WTC11 (cell line): ENCODE data around the gene KCND3. TPM values are rescaled to one million over a fixed set of nuclear protein-coding genes. Genes with fewer than 3 reads are reported as not detected.

ENCODE experiments used
- ATAC-seq: fragments of 200-7000 bp; cut with Tn5 transposase; 2 replicates; pipeline ENCODE4 v1.10.0; 2021; ENCODE audit warnings: mild to moderate bottlenecking, moderate library complexity
- CTCF ChIA-PET: fragments of 300-600 bp; sonication (Branson Sonifier 250); formaldehyde crosslinking; loops from one replicate; lab custom pipeline; 2021; ENCODE audit warnings: antibody characterized with exemption; lab: Charles Lee
- POLR2A ChIA-PET: fragments of 350-600 bp; sonication (Branson Sonifier 250); formaldehyde crosslinking; loops from one replicate; lab custom pipeline; 2021; ENCODE audit warnings: antibody characterized with exemption; lab: Charles Lee
- DNase-seq: peaks from one replicate; pipeline ENCODE4 v3.0.0; 2021; ENCODE audit warnings: low spot score
- H3K27ac Mint-ChIP-seq: 2 replicates; pipeline ENCODE4 v1.8.0; 2021; ENCODE audit warnings: mixed read lengths
- H3K27me3 Mint-ChIP-seq: 2 replicates; pipeline ENCODE4 v1.8.0; 2021; ENCODE audit warnings: low read depth, mild to moderate bottlenecking, moderate library complexity, mixed read lengths
- H3K36me3 Mint-ChIP-seq: 2 replicates; pipeline ENCODE4 v1.8.0; 2021; ENCODE audit warnings: mixed read lengths
- H3K4me1 Mint-ChIP-seq: 2 replicates; pipeline ENCODE4 v1.8.0; 2022; ENCODE audit warnings: mixed read lengths
- H3K4me3 Mint-ChIP-seq: 2 replicates; pipeline ENCODE4 v1.8.0; 2021; ENCODE audit warnings: mild to moderate bottlenecking, moderate library complexity, mixed read lengths
- H3K9me3 Mint-ChIP-seq: 2 replicates; pipeline ENCODE4 v1.8.0; 2021; ENCODE audit warnings: mixed read lengths
- ELF4 ChIP-seq: sonication (generic); formaldehyde crosslinking; IDR thresholded peaks from 2 replicates; pipeline ENCODE4 v1.8.1; 2022; ENCODE audit warnings: low read depth, mild to moderate bottlenecking, moderate library complexity, missing genetic modification reagents
- EMX1 ChIP-seq: fragments of 250-450 bp; sonication (Bioruptor Pico); IDR thresholded peaks from 2 replicates; pipeline ENCODE4 v1.8.0; 2021; ENCODE audit warnings: mild to moderate bottlenecking
- ESRRA ChIP-seq: sonication (generic); formaldehyde crosslinking; IDR thresholded peaks from 2 replicates; pipeline ENCODE4 v1.8.1; 2022; ENCODE audit warnings: mild to moderate bottlenecking, missing genetic modification reagents, borderline replicate concordance
- ETV6 ChIP-seq: sonication (generic); formaldehyde crosslinking; IDR thresholded peaks from 2 replicates; pipeline ENCODE4 v1.8.1; 2022; ENCODE audit warnings: mild to moderate bottlenecking, missing genetic modification reagents
- GRHL2 ChIP-seq: fragments of 250-450 bp; sonication (Bioruptor Pico); IDR thresholded peaks from 2 replicates; pipeline ENCODE4 v1.8.0; 2022; ENCODE audit warnings: mild to moderate bottlenecking, moderate library complexity; ENCODE audit not compliant: insufficient replicate concordance, severe bottlenecking
- HMGXB4 ChIP-seq: sonication (generic); formaldehyde crosslinking; IDR thresholded peaks from 2 replicates; pipeline ENCODE4 v1.8.1; 2023; ENCODE audit warnings: mild to moderate bottlenecking, moderate library complexity, missing genetic modification reagents
- KAT7 ChIP-seq: sonication (generic); formaldehyde crosslinking; IDR thresholded peaks from 2 replicates; pipeline ENCODE4 v1.8.1; 2023; ENCODE audit warnings: missing genetic modification reagents, mild to moderate bottlenecking, borderline replicate concordance
- MAX ChIP-seq: sonication (generic); formaldehyde crosslinking; IDR thresholded peaks from 2 replicates; pipeline ENCODE4 v1.8.0; 2022; ENCODE audit warnings: mild to moderate bottlenecking, missing genetic modification reagents
- NFYB ChIP-seq: sonication (generic); formaldehyde crosslinking; conservative IDR thresholded peaks from 2 replicates; pipeline ENCODE4 v1.8.0; 2022; ENCODE audit warnings: low read depth, missing genetic modification reagents
- NR2C2 ChIP-seq: sonication (generic); formaldehyde crosslinking; IDR thresholded peaks from 2 replicates; pipeline ENCODE4 v1.8.0; 2022; ENCODE audit warnings: mild to moderate bottlenecking, missing genetic modification reagents
- OVOL2 ChIP-seq: fragments of 250-450 bp; sonication (Bioruptor Pico); IDR thresholded peaks from 2 replicates; pipeline ENCODE4 v1.9.0; 2021; ENCODE audit warnings: mild to moderate bottlenecking, borderline replicate concordance
- TCF7 ChIP-seq: sonication (generic); formaldehyde crosslinking; IDR thresholded peaks from 2 replicates; pipeline ENCODE4 v1.8.0; 2022; ENCODE audit warnings: mild to moderate bottlenecking, low read depth, missing genetic modification reagents, moderate library complexity
- USF2 ChIP-seq: sonication (generic); formaldehyde crosslinking; IDR thresholded peaks from 2 replicates; pipeline ENCODE4 v1.8.1; 2023; ENCODE audit warnings: mild to moderate bottlenecking, missing genetic modification reagents, moderate library complexity
- ZNF317 ChIP-seq: sonication (generic); formaldehyde crosslinking; IDR thresholded peaks from 2 replicates; pipeline ENCODE4 v1.8.1; 2023; ENCODE audit warnings: low read depth, mild to moderate bottlenecking, moderate library complexity, missing genetic modification reagents, borderline replicate concordance
- total RNA-seq: library from RNA; stranded (reverse); gene quantifications from 3 replicates; pipeline ENCODE4 v1.2.3, GENCODE V29; 2021
- TF ChIP-seq, protein P1 (sequence below): fragments of 250-450 bp; sonication (Bioruptor Pico); IDR thresholded peaks from 2 replicates; pipeline ENCODE4 v1.9.0; 2021; ENCODE audit warnings: mild to moderate bottlenecking
- TF ChIP-seq, protein P2 (sequence below): fragments of 250-450 bp; sonication (Bioruptor Pico); IDR thresholded peaks from 2 replicates; pipeline ENCODE4 v1.9.0; 2021; ENCODE audit warnings: moderate library complexity, mild to moderate bottlenecking, inconsistent platforms, borderline replicate concordance
- TF ChIP-seq, protein P3 (sequence below): fragments of 200-600 bp; IDR thresholded peaks from 2 replicates; pipeline ENCODE4 v1.8.0; 2022; ENCODE audit warnings: antibody characterized with exemption
- TF ChIP-seq, protein P4 (sequence below): fragments of 250-450 bp; sonication (Bioruptor Pico); IDR thresholded peaks from 2 replicates; pipeline ENCODE4 v1.9.0; 2021; ENCODE audit warnings: mild to moderate bottlenecking

Gene KCND3
- total RNA-seq, 1 experiment from 2014 or later: 0.35 TPM

- no peak overlapping the region for H3K4me3 Mint-ChIP-seq
- DNase-seq (no peak), ATAC-seq (no peak)
- TF ChIP-seq EMX1 (CRISPR knock-in tag) (no peak), USF2 (no peak), NFYB (no peak), ETV6 (CRISPR knock-in tag) (no peak), HMGXB4 (CRISPR knock-in tag) (no peak), NR2C2 (no peak), OVOL2 (CRISPR knock-in tag) (no peak), TCF7 (no peak), ESRRA (CRISPR knock-in tag) (no peak), KAT7 (CRISPR knock-in tag) (no peak), MAX (CRISPR knock-in tag) (no peak)
- TF ChIP-seq, protein P1, sequence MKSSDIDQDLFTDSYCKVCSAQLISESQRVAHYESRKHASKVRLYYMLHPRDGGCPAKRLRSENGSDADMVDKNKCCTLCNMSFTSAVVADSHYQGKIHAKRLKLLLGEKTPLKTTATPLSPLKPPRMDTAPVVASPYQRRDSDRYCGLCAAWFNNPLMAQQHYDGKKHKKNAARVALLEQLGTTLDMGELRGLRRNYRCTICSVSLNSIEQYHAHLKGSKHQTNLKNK (CRISPR knock-in tag): no peak
- TF ChIP-seq, protein P2, sequence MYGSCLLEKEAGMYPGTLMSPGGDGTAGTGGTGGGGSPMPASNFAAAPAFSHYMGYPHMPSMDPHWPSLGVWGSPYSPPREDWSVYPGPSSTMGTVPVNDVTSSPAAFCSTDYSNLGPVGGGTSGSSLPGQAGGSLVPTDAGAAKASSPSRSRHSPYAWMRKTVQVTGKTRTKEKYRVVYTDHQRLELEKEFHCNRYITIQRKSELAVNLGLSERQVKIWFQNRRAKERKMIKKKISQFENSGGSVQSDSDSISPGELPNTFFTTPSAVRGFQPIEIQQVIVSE (CRISPR knock-in tag): no peak
- TF ChIP-seq, all 79 proteins: peak for 0
- Mint-ChIP-seq H3K36me3 (no peaks in the 10 kb centered on the region), H3K9me3 (no peaks in the 10 kb centered on the region), H3K27ac (no peak overlapping the region), H3K4me1 (0 out of 2 replicates have a peak, but pooled peaks cover 6% of the 10 kb centered on the region), H3K27me3 (0 out of 2 replicates have a peak, but pooled peaks cover 3% of the 10 kb centered on the region)
- POLR2A ChIA-PET: no interaction called here
- CTCF ChIA-PET: interaction anchor here (1.3 to 1.9 kb wide), 5 partner anchors 9 to 484 kb away, joined by 4 to 10 read pairs (median 5); no protein-coding TSS in a partner anchor
These were observed 174.8 kb downstream of the KCND3 start for GRCh38 chr1:111814642-111815041.

DNA sequence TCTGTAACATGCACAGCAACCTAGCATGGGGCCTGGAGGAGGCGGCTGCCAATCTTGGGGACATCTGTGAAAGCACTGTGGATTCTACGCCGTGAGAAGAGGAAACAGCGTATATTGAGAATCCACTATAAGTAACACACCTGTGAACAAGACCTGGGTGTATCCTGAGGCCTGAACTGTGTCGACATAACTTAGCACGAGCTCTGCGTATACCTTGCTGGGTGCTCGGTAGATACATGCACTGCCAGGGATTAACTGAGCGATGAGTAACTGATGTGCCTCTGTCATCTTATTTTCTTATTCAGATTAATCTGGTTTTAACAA lies 175.2 kb downstream of the KCND3 start:
- CTCF ChIA-PET: interaction anchor here (0.9 to 1.9 kb wide), 12 partner anchors 10 to 485 kb away, joined by 3 to 10 read pairs (median 4); partner anchors contain the start of gene INKA2
- Mint-ChIP-seq H3K27me3 (0 out of 2 replicates have a peak, but pooled peaks cover 3% of the 10 kb centered on the region), H3K9me3 (no peaks in the 10 kb centered on the region)

More for the DNA sequence above, 175.2 kb downstream of the KCND3 start:
- DNase-seq (no peak), ATAC-seq (no peak)
- POLR2A ChIA-PET: no interaction called here
- no peaks in the 10 kb centered on the region for H3K36me3 Mint-ChIP-seq
- H3K4me1 Mint-ChIP-seq: 0 out of 2 replicates have a peak, but pooled peaks cover 6% of the 10 kb centered on the region
- no peak overlapping the region for H3K27ac Mint-ChIP-seq
- H3K4me3 Mint-ChIP-seq: no peak overlapping the region
- TF ChIP-seq ZNF317 (CRISPR knock-in tag) (no peak), GRHL2 (CRISPR knock-in tag) (no peak), ELF4 (CRISPR knock-in tag) (no peak)
- TF ChIP-seq, protein P3, sequence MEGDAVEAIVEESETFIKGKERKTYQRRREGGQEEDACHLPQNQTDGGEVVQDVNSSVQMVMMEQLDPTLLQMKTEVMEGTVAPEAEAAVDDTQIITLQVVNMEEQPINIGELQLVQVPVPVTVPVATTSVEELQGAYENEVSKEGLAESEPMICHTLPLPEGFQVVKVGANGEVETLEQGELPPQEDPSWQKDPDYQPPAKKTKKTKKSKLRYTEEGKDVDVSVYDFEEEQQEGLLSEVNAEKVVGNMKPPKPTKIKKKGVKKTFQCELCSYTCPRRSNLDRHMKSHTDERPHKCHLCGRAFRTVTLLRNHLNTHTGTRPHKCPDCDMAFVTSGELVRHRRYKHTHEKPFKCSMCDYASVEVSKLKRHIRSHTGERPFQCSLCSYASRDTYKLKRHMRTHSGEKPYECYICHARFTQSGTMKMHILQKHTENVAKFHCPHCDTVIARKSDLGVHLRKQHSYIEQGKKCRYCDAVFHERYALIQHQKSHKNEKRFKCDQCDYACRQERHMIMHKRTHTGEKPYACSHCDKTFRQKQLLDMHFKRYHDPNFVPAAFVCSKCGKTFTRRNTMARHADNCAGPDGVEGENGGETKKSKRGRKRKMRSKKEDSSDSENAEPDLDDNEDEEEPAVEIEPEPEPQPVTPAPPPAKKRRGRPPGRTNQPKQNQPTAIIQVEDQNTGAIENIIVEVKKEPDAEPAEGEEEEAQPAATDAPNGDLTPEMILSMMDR: no peak
- TF ChIP-seq, protein P4, sequence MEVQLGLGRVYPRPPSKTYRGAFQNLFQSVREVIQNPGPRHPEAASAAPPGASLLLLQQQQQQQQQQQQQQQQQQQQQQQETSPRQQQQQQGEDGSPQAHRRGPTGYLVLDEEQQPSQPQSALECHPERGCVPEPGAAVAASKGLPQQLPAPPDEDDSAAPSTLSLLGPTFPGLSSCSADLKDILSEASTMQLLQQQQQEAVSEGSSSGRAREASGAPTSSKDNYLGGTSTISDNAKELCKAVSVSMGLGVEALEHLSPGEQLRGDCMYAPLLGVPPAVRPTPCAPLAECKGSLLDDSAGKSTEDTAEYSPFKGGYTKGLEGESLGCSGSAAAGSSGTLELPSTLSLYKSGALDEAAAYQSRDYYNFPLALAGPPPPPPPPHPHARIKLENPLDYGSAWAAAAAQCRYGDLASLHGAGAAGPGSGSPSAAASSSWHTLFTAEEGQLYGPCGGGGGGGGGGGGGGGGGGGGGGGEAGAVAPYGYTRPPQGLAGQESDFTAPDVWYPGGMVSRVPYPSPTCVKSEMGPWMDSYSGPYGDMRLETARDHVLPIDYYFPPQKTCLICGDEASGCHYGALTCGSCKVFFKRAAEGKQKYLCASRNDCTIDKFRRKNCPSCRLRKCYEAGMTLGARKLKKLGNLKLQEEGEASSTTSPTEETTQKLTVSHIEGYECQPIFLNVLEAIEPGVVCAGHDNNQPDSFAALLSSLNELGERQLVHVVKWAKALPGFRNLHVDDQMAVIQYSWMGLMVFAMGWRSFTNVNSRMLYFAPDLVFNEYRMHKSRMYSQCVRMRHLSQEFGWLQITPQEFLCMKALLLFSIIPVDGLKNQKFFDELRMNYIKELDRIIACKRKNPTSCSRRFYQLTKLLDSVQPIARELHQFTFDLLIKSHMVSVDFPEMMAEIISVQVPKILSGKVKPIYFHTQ (CRISPR knock-in tag): no peak
- TF ChIP-seq, all 79 proteins: peak for 0
